Activated naive CD8-positive, alpha-beta T cell treated with anti-CD3 and anti-CD28 coated beads for 36 hours (primary cell): ENCODE measurements around the gene LGALS7. TPM values are rescaled to one million over a fixed set of nuclear protein-coding genes. Genes with fewer than 3 reads are reported as not detected.
"Not testable (repeated sequence)": the region's sequence is repeated elsewhere in the genome, so short reads cannot be mapped to it uniquely, and the experiment has no call there.

Source experiments
- DNase-seq: peaks from one replicate; pipeline ENCODE4 v3.0.0; 2021
- H3K27ac Mint-ChIP-seq: one replicate; pipeline ENCODE4 v1.8.0; 2022; ENCODE audit warnings: mild to moderate bottlenecking, moderate library complexity, mixed read lengths
- H3K27me3 Mint-ChIP-seq: one replicate; pipeline ENCODE4 v1.8.0; 2022; ENCODE audit warnings: mild to moderate bottlenecking, mixed read lengths
- H3K36me3 Mint-ChIP-seq: one replicate; pipeline ENCODE4 v1.8.0; 2021; ENCODE audit warnings: mild to moderate bottlenecking, mixed read lengths
- H3K4me1 Mint-ChIP-seq: one replicate; pipeline ENCODE4 v1.8.0; 2021; ENCODE audit warnings: mixed read lengths
- H3K4me3 Mint-ChIP-seq: one replicate; pipeline ENCODE4 v1.8.0; 2022; ENCODE audit warnings: mild to moderate bottlenecking, moderate library complexity, mixed read lengths
- H3K9me3 Mint-ChIP-seq: one replicate; pipeline ENCODE4 v1.8.0; 2022; ENCODE audit warnings: mixed read lengths
- total RNA-seq, 2 experiments: library from RNA; stranded (reverse); gene quantifications; one replicate each; pipeline ENCODE4 v1.2.3, GENCODE V29; 2021

LGALS7 gene
- total RNA-seq: not detected

GRCh38 chr19:38773469-38774177 lies at the start of gene LGALS7:
Gene LGALS7 (minus strand): TSS chr19:38773517. CDS start chr19:38773492, 25 bp downstream.
- H3K27me3 Mint-ChIP-seq: no peaks in the 10 kb centered on the region
- DNase-seq: no peak
- no peak within 1 kb of the TSS for H3K27ac Mint-ChIP-seq
- H3K9me3 Mint-ChIP-seq: no peaks in the 10 kb centered on the region
- H3K4me1 Mint-ChIP-seq: peaks cover 3% of the 10 kb centered on the region
- H3K4me3 Mint-ChIP-seq: no peak within 1 kb of the TSS
- no peaks in the 10 kb centered on the region for H3K36me3 Mint-ChIP-seq

GRCh38 chr19:38821230-38821825 lies 48.0 kb upstream of the LGALS7 start:
- H3K4me3 Mint-ChIP-seq, H3K27me3 Mint-ChIP-seq, H3K27ac Mint-ChIP-seq, DNase-seq, H3K9me3 Mint-ChIP-seq, H3K4me1 Mint-ChIP-seq: not testable (repeated sequence)
- peaks cover 20% of the 10 kb centered on the region for H3K36me3 Mint-ChIP-seq

GRCh38 chr19:38819231-38819920 lies 46.1 kb upstream of the LGALS7 start:
- Mint-ChIP-seq H3K4me1 (peaks cover 2% of the 10 kb centered on the region), H3K9me3 (no peaks in the 10 kb centered on the region), H3K4me3 (no peak overlapping the region), H3K27ac (no peak overlapping the region), H3K36me3 (peaks cover 24% of the 10 kb centered on the region), H3K27me3 (no peaks in the 10 kb centered on the region)
- DNase-seq: no peak

GRCh38 chr19:38817081-38817480 lies 43.8 kb upstream of the LGALS7 start:
- Mint-ChIP-seq H3K27ac (no peak overlapping the region), H3K9me3 (no peaks in the 10 kb centered on the region), H3K4me3 (no peak overlapping the region), H3K27me3 (no peaks in the 10 kb centered on the region), H3K36me3 (peaks cover 9% of the 10 kb centered on the region), H3K4me1 (no peaks in the 10 kb centered on the region)
- DNase-seq: no peak

- peaks cover 5% of the 10 kb centered on the region for H3K36me3 Mint-ChIP-seq
- H3K27me3 Mint-ChIP-seq: no peaks in the 10 kb centered on the region
- H3K4me1 Mint-ChIP-seq: no peaks in the 10 kb centered on the region
- no peak for DNase-seq
- no peak overlapping the region for H3K27ac Mint-ChIP-seq
- H3K4me3 Mint-ChIP-seq: no peak overlapping the region
- no peaks in the 10 kb centered on the region for H3K9me3 Mint-ChIP-seq
Observed at GRCh38 chr19:38816131-38816750, 42.9 kb upstream of the LGALS7 start.

GRCh38 chr19:38815059-38816001 lies 42.0 kb upstream of the LGALS7 start:
- DNase-seq: no peak
- Mint-ChIP-seq H3K36me3 (peaks cover 5% of the 10 kb centered on the region), H3K27me3 (no peaks in the 10 kb centered on the region), H3K9me3 (no peaks in the 10 kb centered on the region), H3K4me1 (no peaks in the 10 kb centered on the region), H3K4me3 (no peak overlapping the region), H3K27ac (no peak overlapping the region)

- H3K9me3 Mint-ChIP-seq, H3K4me3 Mint-ChIP-seq, H3K27me3 Mint-ChIP-seq, H3K27ac Mint-ChIP-seq, DNase-seq, H3K36me3 Mint-ChIP-seq, H3K4me1 Mint-ChIP-seq: not testable (repeated sequence)
Observed at GRCh38 chr19:38813932-38814331, 40.6 kb upstream of the LGALS7 start.

- Mint-ChIP-seq H3K36me3 (peaks cover 5% of the 10 kb centered on the region), H3K4me3 (no peak overlapping the region), H3K27ac (no peak overlapping the region), H3K4me1 (no peaks in the 10 kb centered on the region), H3K27me3 (no peaks in the 10 kb centered on the region), H3K9me3 (no peaks in the 10 kb centered on the region)
- DNase-seq: no peak
Observed at GRCh38 chr19:38813323-38813722, 40.0 kb upstream of the LGALS7 start.

GRCh38 chr19:38812841-38813320 lies 39.6 kb upstream of the LGALS7 start, which contains the start of gene LGALS4:
Gene LGALS4 (minus strand): TSS chr19:38812945. CDS start chr19:38812886, 59 bp downstream.
- H3K4me1 Mint-ChIP-seq: no peaks in the 10 kb centered on the region
- no peak for DNase-seq
- no peak within 1 kb of the TSS for H3K4me3 Mint-ChIP-seq
- peaks cover 5% of the 10 kb centered on the region for H3K36me3 Mint-ChIP-seq
- H3K27me3 Mint-ChIP-seq: no peaks in the 10 kb centered on the region
- H3K27ac Mint-ChIP-seq: no peak within 1 kb of the TSS
- H3K9me3 Mint-ChIP-seq: no peaks in the 10 kb centered on the region

- Mint-ChIP-seq H3K27me3 (no peaks in the 10 kb centered on the region), H3K4me3 (no peak overlapping the region), H3K4me1 (no peaks in the 10 kb centered on the region), H3K36me3 (peaks cover 5% of the 10 kb centered on the region), H3K27ac (no peak overlapping the region), H3K9me3 (no peaks in the 10 kb centered on the region)
- DNase-seq: no peak
Observed at GRCh38 chr19:38812009-38812840, 38.9 kb upstream of the LGALS7 start.

GRCh38 chr19:38809592-38810252 lies 36.4 kb upstream of the LGALS7 start:
- Mint-ChIP-seq H3K4me3 (no peak overlapping the region), H3K9me3 (no peaks in the 10 kb centered on the region), H3K27me3 (no peaks in the 10 kb centered on the region), H3K4me1 (peaks cover 4% of the 10 kb centered on the region), H3K36me3 (peaks cover 2% of the 10 kb centered on the region), H3K27ac (no peak overlapping the region)
- no peak for DNase-seq

GRCh38 chr19:38808741-38809140 lies 35.4 kb upstream of the LGALS7 start:
- Mint-ChIP-seq H3K4me3 (no peak overlapping the region), H3K4me1 (peaks cover 4% of the 10 kb centered on the region), H3K9me3 (no peaks in the 10 kb centered on the region), H3K27me3 (no peaks in the 10 kb centered on the region), H3K27ac (no peak overlapping the region), H3K36me3 (peaks cover 2% of the 10 kb centered on the region)
- no peak for DNase-seq

GRCh38 chr19:38807374-38808098 lies 34.2 kb upstream of the LGALS7 start:
- H3K9me3 Mint-ChIP-seq, H3K27ac Mint-ChIP-seq, H3K27me3 Mint-ChIP-seq, DNase-seq, H3K4me3 Mint-ChIP-seq, H3K4me1 Mint-ChIP-seq, H3K36me3 Mint-ChIP-seq: not testable (repeated sequence)
